SU-DHL-6 (cell line): ENCODE data around the gene FDX2.

ENCODE experiments used
- EZH2phosphoT487 ChIP-seq: fragments of 200-600 bp; sonication (generic), shearing (Covaris generic); conservative IDR thresholded peaks from 2 replicates; pipeline ENCODE4 v1.6.1; 2018; ENCODE audit warnings: mild to moderate bottlenecking, antibody characterized with exemption, low read length, moderate library complexity, mixed read lengths
- TF ChIP-seq, protein P1 (sequence below): fragments of 200-600 bp; sonication (generic); IDR thresholded peaks from one replicate; pipeline ENCODE4 v1.5.1; 2017; ENCODE audit warnings: antibody characterized with exemption, mild to moderate bottlenecking, low read length, moderate library complexity; ENCODE audit not compliant: insufficient read depth, poor library complexity, severe bottlenecking

DNA sequence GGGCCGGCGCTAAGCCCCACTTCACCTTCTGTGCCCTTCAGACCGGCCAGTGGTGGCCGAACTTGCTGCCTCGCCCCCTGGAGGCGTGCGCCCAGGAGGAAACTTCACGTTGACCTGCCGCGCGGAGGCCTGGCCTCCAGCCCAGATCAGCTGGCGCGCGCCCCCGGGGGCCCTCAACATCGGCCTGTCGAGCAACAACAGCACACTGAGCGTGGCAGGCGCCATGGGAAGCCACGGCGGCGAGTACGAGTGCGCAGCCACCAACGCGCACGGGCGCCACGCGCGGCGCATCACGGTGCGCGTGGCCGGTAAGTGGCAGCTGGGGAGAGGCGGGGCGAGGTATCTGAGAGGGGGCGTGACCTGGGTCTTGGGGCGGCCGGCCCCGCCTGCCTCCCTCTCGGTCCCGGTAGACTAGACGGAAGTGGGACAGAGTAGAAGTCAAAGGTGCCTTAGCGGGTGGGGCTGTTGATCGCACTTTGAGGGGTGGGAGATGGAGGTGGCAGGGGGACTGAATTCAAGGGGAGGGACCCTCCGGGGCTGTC, 20.4 kb downstream of the FDX2 start:
- TF ChIP-seq, protein P1, sequence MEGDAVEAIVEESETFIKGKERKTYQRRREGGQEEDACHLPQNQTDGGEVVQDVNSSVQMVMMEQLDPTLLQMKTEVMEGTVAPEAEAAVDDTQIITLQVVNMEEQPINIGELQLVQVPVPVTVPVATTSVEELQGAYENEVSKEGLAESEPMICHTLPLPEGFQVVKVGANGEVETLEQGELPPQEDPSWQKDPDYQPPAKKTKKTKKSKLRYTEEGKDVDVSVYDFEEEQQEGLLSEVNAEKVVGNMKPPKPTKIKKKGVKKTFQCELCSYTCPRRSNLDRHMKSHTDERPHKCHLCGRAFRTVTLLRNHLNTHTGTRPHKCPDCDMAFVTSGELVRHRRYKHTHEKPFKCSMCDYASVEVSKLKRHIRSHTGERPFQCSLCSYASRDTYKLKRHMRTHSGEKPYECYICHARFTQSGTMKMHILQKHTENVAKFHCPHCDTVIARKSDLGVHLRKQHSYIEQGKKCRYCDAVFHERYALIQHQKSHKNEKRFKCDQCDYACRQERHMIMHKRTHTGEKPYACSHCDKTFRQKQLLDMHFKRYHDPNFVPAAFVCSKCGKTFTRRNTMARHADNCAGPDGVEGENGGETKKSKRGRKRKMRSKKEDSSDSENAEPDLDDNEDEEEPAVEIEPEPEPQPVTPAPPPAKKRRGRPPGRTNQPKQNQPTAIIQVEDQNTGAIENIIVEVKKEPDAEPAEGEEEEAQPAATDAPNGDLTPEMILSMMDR = no peak
- no peak for TF ChIP-seq EZH2phosphoT487
